H9 (cell line): Measurements from ENCODE around the gene TMEM150B. TPM values are rescaled to one million over a fixed set of nuclear protein-coding genes. Genes with fewer than 3 reads are reported as not detected.

ENCODE experiments used
- DNase-seq: peaks from one replicate; pipeline ENCODE4 v3.0.0-alpha.2; 2017
- H2AFZ ChIP-seq: one replicate; pipeline ENCODE4 v1.6.1; 2013; ENCODE audit warnings: mild to moderate bottlenecking, low read length, control low read depth, moderate library complexity
- H2AK5ac ChIP-seq: 2 replicates; pipeline ENCODE4 v1.6.1; 2013; ENCODE audit warnings: low read length, control low read depth, mixed read lengths; ENCODE audit not compliant: insufficient read length
- H2BK120ac ChIP-seq: one replicate; pipeline ENCODE4 v1.6.1; 2013; ENCODE audit warnings: low read depth, mild to moderate bottlenecking, low read length, control low read depth, inconsistent platforms; ENCODE audit not compliant: poor library complexity, severe bottlenecking
- H2BK12ac ChIP-seq: 2 replicates; pipeline ENCODE4 v1.6.1; 2013; ENCODE audit warnings: low read length, control low read depth, mixed read lengths, low read depth; ENCODE audit not compliant: insufficient read length
- H2BK15ac ChIP-seq: 2 replicates; pipeline ENCODE4 v1.6.1; 2013; ENCODE audit warnings: low read depth, low read length, control low read depth
- H2BK20ac ChIP-seq: one replicate; pipeline ENCODE4 v1.6.1; 2013; ENCODE audit warnings: low read depth, mild to moderate bottlenecking, low read length, control low read depth, inconsistent platforms; ENCODE audit not compliant: poor library complexity, severe bottlenecking
- H2BK5ac ChIP-seq: 2 replicates; pipeline ENCODE4 v1.6.1; 2013; ENCODE audit warnings: low read length, control low read depth, mixed read lengths; ENCODE audit not compliant: insufficient read length
- H3K14ac ChIP-seq: 2 replicates; pipeline ENCODE4 v1.6.1; 2013; ENCODE audit warnings: low read length, control low read depth; ENCODE audit not compliant: insufficient read depth
- H3K18ac ChIP-seq: 2 replicates; pipeline ENCODE4 v1.6.1; 2013; ENCODE audit warnings: low read depth, mild to moderate bottlenecking, mixed read lengths, low read length, control low read depth; ENCODE audit not compliant: insufficient read length
- H3K23ac ChIP-seq: 2 replicates; pipeline ENCODE4 v1.6.1; 2013; ENCODE audit warnings: low read length, control low read depth, mixed read lengths, low read depth; ENCODE audit not compliant: insufficient read length
- H3K23me2 ChIP-seq: 2 replicates; pipeline ENCODE4 v1.6.1; 2013; ENCODE audit warnings: low read depth, mild to moderate bottlenecking, mixed read lengths, low read length, control low read depth; ENCODE audit not compliant: insufficient read length, poor library complexity, severe bottlenecking
- H3K27ac ChIP-seq: 2 replicates; pipeline ENCODE4 v1.5.1; 2013; ENCODE audit warnings: low read length, control low read depth, mixed read lengths, low read depth; ENCODE audit not compliant: insufficient read length
- H3K27me3 ChIP-seq: 2 replicates; pipeline ENCODE4 v1.6.1; 2013; ENCODE audit warnings: low read length, control low read depth, inconsistent platforms; ENCODE audit not compliant: insufficient read depth
- H3K4ac ChIP-seq: 2 replicates; pipeline ENCODE4 v1.6.1; 2013; ENCODE audit warnings: low read depth, mild to moderate bottlenecking, control low read depth, inconsistent platforms, low read length, moderate library complexity
- H3K4me1 ChIP-seq: 2 replicates; pipeline ENCODE4 v1.6.1; 2013; ENCODE audit warnings: low read length, control low read depth, inconsistent platforms; ENCODE audit not compliant: insufficient read depth
- H3K4me2 ChIP-seq: 2 replicates; pipeline ENCODE4 v1.6.1; 2013; ENCODE audit warnings: low read length, control low read depth, mixed read lengths; ENCODE audit not compliant: insufficient read length, insufficient read depth
- H3K56ac ChIP-seq: 2 replicates; pipeline ENCODE4 v1.6.1; 2013; ENCODE audit warnings: low read depth, mild to moderate bottlenecking, mixed read lengths, low read length, control low read depth; ENCODE audit not compliant: insufficient read length
- H3K79me1 ChIP-seq: 2 replicates; pipeline ENCODE4 v1.6.1; 2013; ENCODE audit warnings: low read depth, mild to moderate bottlenecking, moderate library complexity, low read length, control low read depth, inconsistent platforms; ENCODE audit not compliant: insufficient read depth, poor library complexity, severe bottlenecking
- H3K79me2 ChIP-seq: 2 replicates; pipeline ENCODE4 v1.6.1; 2013; ENCODE audit warnings: low read length, control low read depth, inconsistent platforms; ENCODE audit not compliant: insufficient read depth
- H3K9ac ChIP-seq: 2 replicates; pipeline ENCODE4 v1.6.1; 2013; ENCODE audit warnings: low read length, control low read depth, mixed read lengths; ENCODE audit not compliant: insufficient read length; ENCODE audit errors: extremely low read depth
- H3K9me3 ChIP-seq: one replicate; pipeline ENCODE4 v1.6.1; 2013; ENCODE audit warnings: low read depth, low read length, inconsistent platforms; ENCODE audit not compliant: control insufficient read depth
- H3T11ph ChIP-seq: one replicate; pipeline ENCODE4 v1.6.1; 2013; ENCODE audit warnings: mild to moderate bottlenecking, low read length, control low read depth, inconsistent platforms
- H4K20me1 ChIP-seq: one replicate; pipeline ENCODE4 v1.6.1; 2013; ENCODE audit not compliant: control insufficient read depth, insufficient read length, insufficient read depth
- H4K5ac ChIP-seq: 2 replicates; pipeline ENCODE4 v1.6.1; 2013; ENCODE audit warnings: low read depth, mild to moderate bottlenecking, mixed read lengths, low read length, control low read depth; ENCODE audit not compliant: insufficient read length
- H4K8ac ChIP-seq: replicated peaks from 2 replicates; pipeline ENCODE4 v1.6.1; 2013; ENCODE audit warnings: low read length, control low read depth, mixed read lengths, low read depth; ENCODE audit not compliant: insufficient read length
- H4K91ac ChIP-seq: 2 replicates; pipeline ENCODE4 v1.6.1; 2013; ENCODE audit warnings: low read depth, mild to moderate bottlenecking, moderate library complexity, mixed read lengths, low read length, control low read depth; ENCODE audit not compliant: insufficient read length
- H3K27ac Mint-ChIP-seq, 3 experiments: 2 replicates in 2 of 3; 3 replicates in 1 of 3; pipeline ENCODE4 v1.8.0; 2020 to 2021; ENCODE audit warnings: mixed read lengths in 3 of 3, mild to moderate bottlenecking in 1 of 3, moderate library complexity in 1 of 3
- H3K27me3 Mint-ChIP-seq: 2 replicates; pipeline ENCODE4 v1.8.0; 2021; ENCODE audit warnings: low read depth, mild to moderate bottlenecking, moderate library complexity, mixed read lengths
- H3K36me3 Mint-ChIP-seq, 3 experiments: 2 replicates in 2 of 3; 3 replicates in 1 of 3; pipeline ENCODE4 v1.8.0; 2020 to 2021; ENCODE audit warnings: low read depth in 3 of 3, mixed read lengths in 3 of 3; ENCODE audit not compliant: insufficient read depth in 1 of 3
- H3K4me1 Mint-ChIP-seq, 2 experiments: 2 replicates each; pipeline ENCODE4 v1.8.0; 2020; ENCODE audit warnings: mixed read lengths in 2 of 2
- H3K4me3 Mint-ChIP-seq, 2 experiments: 2 replicates in 1 of 2; 3 replicates in 1 of 2; pipeline ENCODE4 v1.8.0; 2020 to 2021; ENCODE audit warnings: mild to moderate bottlenecking in 2 of 2, mixed read lengths in 2 of 2, moderate library complexity in 1 of 2
- H3K9me3 Mint-ChIP-seq, 2 experiments: 2 replicates in 1 of 2; 3 replicates in 1 of 2; pipeline ENCODE4 v1.8.0; 2020; ENCODE audit warnings: mild to moderate bottlenecking in 2 of 2, mixed read lengths in 2 of 2, moderate library complexity in 1 of 2
- CTCF ChIP-seq: fragments of 200-600 bp; sonication (generic); conservative IDR thresholded peaks from 3 replicates; pipeline ENCODE4 v1.8.0; 2021; ENCODE audit warnings: antibody characterized with exemption, mild to moderate bottlenecking
- WGBS: extraction: QIAGEN DNeasy Blood & Tissue Kit; methylation state at CpG from one replicate; pipeline ENCODE4 v1.1.7; 2013; ENCODE audit warnings: missing lambda C conversion rate, low lambda C conversion rate, mixed read lengths; ENCODE audit not compliant: insufficient read length; ENCODE audit errors: extremely low coverage; 5-methylcytosine and 5-hydroxymethylcytosine counted together
- total RNA-seq: library from RNA; stranded (reverse); gene quantifications from 2 replicates; pipeline ENCODE4 v1.2.1, GENCODE V29; 2021

Gene TMEM150B
- total RNA-seq, 1 experiment from 2014 or later = 0.63 TPM

GRCh38 chr19:55368106-55368505 lies 43.0 kb upstream of the TMEM150B start:
- peaks cover 0 to 6% (median 0%) of the 10 kb centered on the region in 3 experiments; a peak in 1 of 7 replicates for H3K36me3 Mint-ChIP-seq
- Histone ChIP-seq H4K91ac (no peak overlapping the region), H3K9ac (no peak overlapping the region), H2BK120ac (no peak overlapping the region), H2BK20ac (no peak overlapping the region), H4K20me1 (no peaks in the 10 kb centered on the region), H4K5ac (no peak overlapping the region), H3K9me3 (no peaks in the 10 kb centered on the region), H3K23me2 (peaks cover 10% of the 10 kb centered on the region), H3K79me2 (no peaks in the 10 kb centered on the region), H2BK5ac (no peak overlapping the region), H3K4me2 (no peak overlapping the region), H3K4ac (no peak overlapping the region), H3K27me3 (peaks cover 5% of the 10 kb centered on the region), H2AFZ (no peak overlapping the region), H2BK15ac (no peak overlapping the region), H3K14ac (no peak overlapping the region), H3K23ac (no peak overlapping the region), H2AK5ac (no peak overlapping the region), H2BK12ac (no peak overlapping the region), H3K56ac (no peak overlapping the region), H3K4me1 (no peaks in the 10 kb centered on the region), H3T11ph (no peak overlapping the region), H3K18ac (no peak overlapping the region), H3K79me1 (no peaks in the 10 kb centered on the region), H4K8ac (no peak overlapping the region), H3K27ac (no peak overlapping the region)
- no peak overlapping the region for H3K27ac Mint-ChIP-seq
- peaks cover 76% of the 10 kb centered on the region for H3K27me3 Mint-ChIP-seq
- no peak for TF ChIP-seq CTCF
- no CpG with 5 or more reads among the region's 16 CpGs for WGBS
- H3K9me3 Mint-ChIP-seq = peaks cover 0 to 5% of the 10 kb centered on the region in 2 experiments; a peak in 2 of 5 replicates
- peak overlapping the region in 1 of 2 experiments; percentile 70; a peak in 2 of 5 replicates for H3K4me3 Mint-ChIP-seq
- DNase-seq = no peak
- H3K4me1 Mint-ChIP-seq = peaks cover 21 to 35% of the 10 kb centered on the region in 2 experiments
